ENCODE results near the gene ABL1. TPM values are rescaled to one million over a fixed set of nuclear protein-coding genes. Genes with fewer than 3 reads are reported as not detected.
A peak's percentile ranks its signal among the peaks of the same experiment; 100 is the strongest.

ABL1 gene
- polyA plus RNA-seq, 3 donors from 2014 or later = 0.25 to 19.2 (median 5.0) TPM

- peaks cover 9 to 15% (median 15%) of the 10 kb centered on the region in 3 donors for H3K27me3 Mint-ChIP-seq (ENCODE audit: low read depth in 3 of 3)
- H3K4me1 Mint-ChIP-seq = peaks cover 28 to 49% of the 10 kb centered on the region in 2 donors
- peaks cover 0 to 6% (median 2%) of the 10 kb centered on the region in 6 donors for H3K9me3 Mint-ChIP-seq
- no peak for DNase-seq
- H3K4me3 Mint-ChIP-seq = peak overlapping the region; percentile 38 to 93 (median 85)
- H3K27ac Mint-ChIP-seq = peak overlapping the region; percentile 92 to 99 (median 97)
- H3K36me3 Mint-ChIP-seq = peaks cover 0 to 11% (median 5%) of the 10 kb centered on the region in 3 donors
Observed at GRCh38 chr9:130833031-130833990, 1.7 kb upstream of the ABL1 start.

GRCh38 chr9:130835441-130836298 is 616 bp downstream of the ABL1 start:
- no peaks in the 10 kb centered on the region for H3K9me3 Mint-ChIP-seq
- H3K4me1 Mint-ChIP-seq = peaks cover 28 to 48% of the 10 kb centered on the region in 2 donors
- peak overlapping the region; percentile 92 to 100 (median 99) for H3K27ac Mint-ChIP-seq
- peaks cover 0 to 4% (median 0%) of the 10 kb centered on the region in 3 donors for H3K36me3 Mint-ChIP-seq
- DNase-seq = peak; percentile 31 to 48 (median 33)
- H3K27me3 Mint-ChIP-seq (ENCODE audit: low read depth in 3 of 3) = peaks cover 9 to 15% (median 15%) of the 10 kb centered on the region in 3 donors
- peak overlapping the region; percentile 98 to 100 (median 99) for H3K4me3 Mint-ChIP-seq

GRCh38 chr9:130837002-130837511 is 2.0 kb downstream of the ABL1 start:
- H3K4me1 Mint-ChIP-seq = peaks cover 31 to 49% of the 10 kb centered on the region in 2 donors
- peaks cover 0 to 4% (median 0%) of the 10 kb centered on the region in 3 donors for H3K36me3 Mint-ChIP-seq
- no peak for DNase-seq
- H3K9me3 Mint-ChIP-seq = no peaks in the 10 kb centered on the region
- peak overlapping the region in 5 of 6 donors; percentile 53 to 92 (median 78) for H3K27ac Mint-ChIP-seq
- H3K27me3 Mint-ChIP-seq (ENCODE audit: low read depth in 3 of 3) = peaks cover 9 to 15% (median 15%) of the 10 kb centered on the region in 3 donors
- peak overlapping the region; percentile 77 to 99 (median 80) for H3K4me3 Mint-ChIP-seq

GRCh38 chr9:130837643-130838042 is 2.6 kb downstream of the ABL1 start:
- H3K27me3 Mint-ChIP-seq (ENCODE audit: low read depth in 3 of 3) = peaks cover 9 to 15% (median 15%) of the 10 kb centered on the region in 3 donors
- no peak for DNase-seq
- no peak overlapping the region for H3K27ac Mint-ChIP-seq
- H3K4me1 Mint-ChIP-seq = peaks cover 32 to 54% of the 10 kb centered on the region in 2 donors
- no peak overlapping the region for H3K4me3 Mint-ChIP-seq
- no peaks in the 10 kb centered on the region for H3K9me3 Mint-ChIP-seq
- no peaks in the 10 kb centered on the region for H3K36me3 Mint-ChIP-seq

- DNase-seq = no peak
- Mint-ChIP-seq H3K27me3 (ENCODE audit: low read depth in 3 of 3) (peaks cover 8 to 15% (median 13%) of the 10 kb centered on the region in 3 donors), H3K4me1 (peaks cover 30 to 59% of the 10 kb centered on the region in 2 donors), H3K4me3 (no peak overlapping the region), H3K9me3 (no peaks in the 10 kb centered on the region), H3K27ac (peak overlapping the region in 2 of 6 donors; percentile 36 to 46), H3K36me3 (no peaks in the 10 kb centered on the region)
Observed at GRCh38 chr9:130839132-130840111, 4.4 kb downstream of the ABL1 start.

- Mint-ChIP-seq H3K9me3 (no peaks in the 10 kb centered on the region), H3K36me3 (peaks cover 0 to 7% (median 0%) of the 10 kb centered on the region in 3 donors), H3K27me3 (ENCODE audit: low read depth in 3 of 3) (peaks cover 0 to 7% (median 0%) of the 10 kb centered on the region in 3 donors), H3K4me3 (no peak overlapping the region), H3K4me1 (peaks cover 15 to 38% of the 10 kb centered on the region in 2 donors), H3K27ac (no peak overlapping the region)
- no peak for DNase-seq
Observed at GRCh38 chr9:130842545-130842944, 7.5 kb downstream of the ABL1 start.

- Mint-ChIP-seq H3K9me3 (no peaks in the 10 kb centered on the region), H3K36me3 (peaks cover 0 to 7% (median 0%) of the 10 kb centered on the region in 3 donors), H3K4me3 (no peak overlapping the region), H3K27ac (peak overlapping the region in 3 of 6 donors; percentile 32 to 85 (median 72)), H3K27me3 (ENCODE audit: low read depth in 3 of 3) (peaks cover 0 to 7% (median 0%) of the 10 kb centered on the region in 3 donors), H3K4me1 (peaks cover 15 to 40% of the 10 kb centered on the region in 2 donors)
- no peak for DNase-seq
Observed at GRCh38 chr9:130843049-130843908, 8.2 kb downstream of the ABL1 start.

- no peak for DNase-seq
- no peak overlapping the region for H3K4me3 Mint-ChIP-seq
- no peaks in the 10 kb centered on the region for H3K9me3 Mint-ChIP-seq
- peaks cover 0 to 7% (median 0%) of the 10 kb centered on the region in 3 donors for H3K36me3 Mint-ChIP-seq
- peak overlapping the region in 2 of 6 donors; percentile 47 to 81 for H3K27ac Mint-ChIP-seq
- H3K4me1 Mint-ChIP-seq = peaks cover 15 to 40% of the 10 kb centered on the region in 2 donors
- peaks cover 0 to 7% (median 0%) of the 10 kb centered on the region in 3 donors for H3K27me3 Mint-ChIP-seq (ENCODE audit: low read depth in 3 of 3)
Observed at GRCh38 chr9:130844044-130844451, 9.0 kb downstream of the ABL1 start.

- H3K36me3 Mint-ChIP-seq = peaks cover 0 to 7% (median 0%) of the 10 kb centered on the region in 3 donors
- peaks cover 0 to 7% (median 0%) of the 10 kb centered on the region in 3 donors for H3K27me3 Mint-ChIP-seq (ENCODE audit: low read depth in 3 of 3)
- peaks cover 15 to 32% of the 10 kb centered on the region in 2 donors for H3K4me1 Mint-ChIP-seq
- peak overlapping the region in 2 of 6 donors; percentile 46 to 60 for H3K27ac Mint-ChIP-seq
- DNase-seq = no peak
- H3K9me3 Mint-ChIP-seq = no peaks in the 10 kb centered on the region
- H3K4me3 Mint-ChIP-seq = no peak overlapping the region
Observed at GRCh38 chr9:130845254-130845653, 10.2 kb downstream of the ABL1 start.

- Mint-ChIP-seq H3K9me3 (no peaks in the 10 kb centered on the region), H3K4me1 (peaks cover 15 to 32% of the 10 kb centered on the region in 2 donors), H3K27ac (no peak overlapping the region), H3K27me3 (ENCODE audit: low read depth in 3 of 3) (peaks cover 0 to 10% (median 0%) of the 10 kb centered on the region in 3 donors), H3K4me3 (no peak overlapping the region), H3K36me3 (peaks cover 0 to 7% (median 0%) of the 10 kb centered on the region in 3 donors)
- DNase-seq = no peak
Observed at GRCh38 chr9:130845901-130846481, 10.9 kb downstream of the ABL1 start.

All from immature natural killer cell (primary cell).